ENCODE data around the gene MARS2.
A peak's percentile ranks its signal among the peaks of the same experiment; 100 is the strongest.
"Not testable (repeated sequence)": the region's sequence is repeated elsewhere in the genome, so short reads cannot be mapped to it uniquely, and the experiment has no call there.

Gene MARS2

DNA sequence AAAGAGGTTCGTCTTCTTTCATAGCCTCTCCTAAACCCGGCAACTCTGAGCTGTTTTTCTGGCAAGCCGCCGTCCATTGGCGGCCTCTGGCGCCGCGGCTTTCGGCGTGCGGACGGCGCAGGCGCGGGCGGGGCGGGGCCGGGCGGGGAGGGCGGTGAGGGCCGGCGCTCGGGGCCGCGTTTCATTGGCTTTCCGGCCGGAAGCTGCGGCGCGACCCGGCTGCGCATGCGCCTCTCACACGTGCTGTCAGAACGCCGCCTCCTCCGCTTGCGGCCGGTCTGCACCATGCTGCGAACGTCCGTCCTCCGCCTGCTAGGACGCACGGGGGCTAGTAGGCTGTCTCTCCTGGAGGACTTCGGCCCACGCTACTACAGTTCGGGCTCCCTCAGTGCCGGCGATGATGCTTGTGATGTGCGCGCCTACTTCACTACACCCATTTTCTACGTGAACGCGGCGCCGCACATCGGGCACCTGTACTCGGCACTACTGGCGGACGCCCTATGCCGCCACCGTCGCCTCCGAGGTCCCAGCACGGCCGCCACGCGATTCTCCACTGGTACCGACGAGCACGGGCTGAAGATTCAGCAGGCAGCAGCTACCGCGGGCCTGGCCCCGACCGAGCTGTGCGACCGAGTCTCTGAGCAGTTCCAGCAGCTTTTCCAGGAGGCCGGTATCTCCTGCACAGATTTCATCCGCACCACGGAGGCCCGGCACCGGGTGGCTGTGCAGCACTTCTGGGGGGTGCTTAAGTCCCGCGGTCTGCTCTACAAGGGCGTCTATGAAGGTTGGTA is at the start of gene MARS2:
TSS of gene MARS2 (plus strand) at position 249 of the 791 bp plus-strand sequence. CDS start at position 286, 37 bp downstream.
- DNase-seq (ENCODE audit: low read depth): peak; percentile 93

GRCh38 chr2:197657562-197657961 is 47.6 kb upstream of the MARS2 start:
- no peak for DNase-seq (ENCODE audit: low read depth)

- no peak for DNase-seq (ENCODE audit: low read depth)
Observed at GRCh38 chr2:197661626-197662025, 43.5 kb upstream of the MARS2 start.

DNA sequence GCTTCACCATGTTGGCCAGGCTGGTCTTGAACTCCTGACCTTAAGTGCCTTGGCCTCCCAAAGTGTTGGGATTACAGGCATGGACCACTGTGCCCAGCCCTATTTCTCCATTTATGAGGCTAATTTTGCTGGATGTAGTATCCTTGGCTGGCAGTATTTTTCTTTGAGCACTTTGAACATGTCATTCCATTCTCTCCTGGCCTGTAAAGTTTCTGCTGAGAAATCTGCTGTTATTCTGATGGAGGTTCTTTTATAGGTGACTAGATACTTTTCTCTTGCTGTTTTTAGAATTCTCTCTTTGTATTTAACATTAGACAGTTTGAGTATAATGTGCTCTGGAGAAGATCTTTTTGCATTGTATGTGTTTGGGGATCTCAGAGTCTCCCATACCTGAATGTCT is 38.9 kb upstream of the MARS2 start:
- no peak for DNase-seq (ENCODE audit: low read depth)

- DNase-seq (ENCODE audit: low read depth): no peak
Observed at GRCh38 chr2:197668296-197668695, 36.9 kb upstream of the MARS2 start.

DNA sequence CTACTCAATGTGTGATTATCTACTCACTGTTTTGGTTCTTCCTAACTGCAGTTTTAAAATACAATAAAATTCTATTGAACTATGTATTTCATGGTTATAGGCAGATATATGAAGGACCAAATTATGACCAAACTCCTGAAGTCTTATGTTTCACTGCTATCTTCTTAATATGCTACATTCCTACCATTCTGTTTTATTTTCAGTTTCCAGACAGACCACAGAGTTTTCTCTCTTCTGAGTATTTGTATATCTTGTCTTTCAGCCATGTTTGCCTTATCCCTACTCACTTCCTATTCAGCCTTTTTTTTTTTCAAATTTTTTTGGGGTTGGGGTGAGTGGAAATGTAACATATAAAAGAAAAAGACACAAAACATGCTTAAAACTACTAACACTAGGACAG is 36.1 kb upstream of the MARS2 start:
- DNase-seq (ENCODE audit: low read depth): no peak

DNA sequence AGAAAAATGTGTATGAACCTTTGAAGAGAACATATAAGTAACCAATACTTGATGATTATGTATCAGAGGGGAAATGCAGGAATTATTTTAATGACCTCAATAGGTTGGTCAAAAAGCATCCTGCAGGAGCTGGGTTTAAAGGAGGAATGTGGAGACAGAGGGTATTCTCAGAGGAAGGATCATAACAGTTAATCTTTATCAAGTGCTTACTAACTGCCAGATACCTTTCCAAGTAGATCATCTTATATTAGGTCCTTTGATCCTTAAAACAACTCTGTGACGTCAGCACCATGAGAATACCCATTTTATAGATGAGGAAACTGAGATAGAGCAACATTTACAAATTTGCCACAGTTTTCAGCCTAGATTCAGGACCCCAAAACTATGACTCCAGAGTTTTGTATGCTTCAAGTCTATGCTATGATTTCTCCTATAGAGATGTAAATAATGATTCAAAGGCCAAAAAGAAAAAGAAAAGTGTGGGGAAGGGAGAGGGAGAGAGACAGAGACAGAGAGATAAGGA is 32.7 kb upstream of the MARS2 start:
- DNase-seq (ENCODE audit: low read depth): no peak

GRCh38 chr2:197673106-197673505 is 32.1 kb upstream of the MARS2 start:
- DNase-seq (ENCODE audit: low read depth): no peak

DNA sequence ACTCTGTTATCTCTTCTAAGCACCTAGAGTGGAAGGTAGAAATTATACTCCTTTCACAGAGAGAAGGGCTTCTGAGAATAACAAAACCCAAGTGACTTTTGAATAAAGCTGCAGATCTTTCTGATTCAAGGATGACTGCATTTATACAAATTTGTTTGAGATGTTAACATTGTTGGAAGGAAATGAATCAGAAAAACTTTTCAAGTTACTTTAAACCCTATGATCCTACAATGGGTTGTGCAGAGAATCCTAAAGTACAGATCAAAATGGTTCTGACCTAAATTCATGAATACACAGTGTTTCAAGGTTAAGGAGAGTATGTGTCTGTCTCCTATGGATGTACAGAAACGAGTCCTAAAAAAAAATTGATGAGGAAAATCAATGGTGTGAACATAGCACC is 31.6 kb upstream of the MARS2 start:
- no peak for DNase-seq (ENCODE audit: low read depth)

DNA sequence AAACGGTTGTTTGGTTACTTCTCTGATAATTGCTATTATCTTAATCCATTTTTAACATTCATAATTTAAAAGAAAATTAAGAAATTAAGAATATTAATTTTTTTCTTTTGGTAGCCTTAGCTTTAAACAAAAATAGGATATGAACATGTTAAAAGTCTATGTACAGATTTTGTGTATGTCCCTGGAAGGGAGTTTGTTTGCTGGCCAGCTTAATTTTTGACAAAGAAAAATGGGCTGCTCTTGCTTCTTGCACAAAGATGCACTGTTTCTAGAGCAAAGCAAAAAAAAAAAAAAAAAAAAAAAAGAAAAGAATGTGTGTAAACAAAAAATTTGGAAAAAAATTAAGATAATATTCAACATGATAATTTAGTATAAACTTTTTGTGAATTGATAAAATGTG is 31.1 kb upstream of the MARS2 start:
- DNase-seq (ENCODE audit: low read depth): no peak

GRCh38 chr2:197674591-197674990 is 30.6 kb upstream of the MARS2 start:
- no peak for DNase-seq (ENCODE audit: low read depth)

- no peak for DNase-seq (ENCODE audit: low read depth)
Observed at GRCh38 chr2:197675246-197675645, 29.9 kb upstream of the MARS2 start, which contains the start of gene RFTN2. Gene RFTN2 (minus strand): TSS chr2:197675587. CDS start chr2:197675458, 129 bp downstream.

DNA sequence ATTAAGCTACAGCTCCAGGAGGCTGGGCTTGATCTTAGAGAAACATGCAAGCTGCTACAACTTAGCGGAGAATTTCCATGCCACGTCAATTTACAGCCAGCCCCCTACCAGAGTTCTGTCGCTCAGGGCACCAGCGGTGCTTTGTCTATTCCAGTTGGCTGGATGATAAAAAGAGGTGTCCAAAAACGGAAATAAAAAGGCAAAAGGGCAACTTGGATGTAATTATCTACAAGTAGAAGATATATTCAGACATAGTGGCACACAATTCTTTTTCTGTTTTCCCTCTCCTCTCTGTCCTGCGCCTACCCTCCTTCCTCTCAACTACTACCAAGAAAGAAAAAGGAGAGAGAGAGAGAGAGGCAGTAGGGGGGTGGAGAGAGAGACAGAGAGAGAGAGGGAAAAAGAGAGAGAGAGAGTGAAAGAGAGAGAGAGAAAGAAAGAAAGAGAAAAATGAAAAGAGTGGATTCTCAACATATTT is 29.4 kb upstream of the MARS2 start:
- peak; percentile 77 for DNase-seq (ENCODE audit: low read depth)

DNA sequence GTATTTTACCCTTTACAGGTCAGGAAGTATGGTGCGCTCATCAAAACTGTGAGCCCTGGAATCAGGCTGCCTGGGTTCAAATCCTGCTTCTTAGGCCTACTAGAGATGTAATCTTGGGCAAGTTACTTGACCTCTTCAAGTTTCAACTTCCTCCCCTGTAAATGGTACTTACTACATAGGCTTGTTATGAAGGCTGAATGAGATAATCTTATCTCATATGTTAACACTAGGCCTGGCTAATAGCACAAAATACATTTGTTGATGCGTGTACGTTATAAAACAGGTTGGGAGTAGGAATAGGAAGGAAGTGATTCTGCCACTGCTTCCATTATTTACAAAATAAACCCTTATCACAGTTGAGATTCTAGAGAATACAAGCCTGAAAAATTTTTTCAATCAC is 28.1 kb upstream of the MARS2 start:
- no peak for DNase-seq (ENCODE audit: low read depth)

DNA sequence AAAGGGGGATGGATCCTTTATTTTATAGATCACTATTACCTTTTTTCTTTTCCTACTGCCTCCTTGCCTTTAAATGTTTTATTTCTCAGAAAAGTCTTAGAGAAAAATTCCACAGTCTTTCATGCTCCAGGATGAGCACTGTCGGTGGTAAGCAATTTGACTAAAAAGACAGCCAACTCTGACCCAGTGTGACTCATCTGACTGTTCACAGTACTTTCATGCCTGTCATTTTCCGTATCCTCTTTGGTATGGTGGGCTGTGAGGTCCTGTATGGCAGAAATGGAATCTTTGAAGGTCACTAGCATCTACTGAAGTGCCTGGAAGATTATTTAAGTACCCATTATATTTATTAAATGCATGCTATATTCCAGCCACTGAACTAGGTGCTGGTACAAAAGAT is 27.7 kb upstream of the MARS2 start:
- no peak for DNase-seq (ENCODE audit: low read depth)

GRCh38 chr2:197695206-197695605 is 10.0 kb upstream of the MARS2 start:
- DNase-seq (ENCODE audit: low read depth): not testable (repeated sequence)

DNA sequence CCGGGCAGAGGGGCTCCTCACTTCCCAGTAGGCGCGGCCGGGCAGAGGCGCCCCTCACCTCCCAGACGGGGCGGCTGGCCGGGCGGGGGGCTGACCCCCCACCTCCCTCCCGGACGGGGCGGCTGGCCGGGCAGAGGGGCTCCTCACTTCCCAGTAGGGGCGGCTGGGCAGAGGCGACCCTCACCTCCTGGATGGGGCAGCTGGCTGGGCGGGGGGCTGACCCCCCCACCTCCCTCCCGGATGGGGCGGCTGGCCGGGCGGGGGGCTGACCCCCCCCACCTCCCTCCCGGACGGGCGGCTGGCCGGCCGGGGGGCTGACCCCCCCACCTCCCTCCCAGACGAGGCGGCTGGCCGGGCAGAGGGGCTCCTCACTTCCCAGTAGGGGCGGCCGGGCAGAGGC is 9.2 kb upstream of the MARS2 start:
- DNase-seq (ENCODE audit: low read depth): not testable (repeated sequence)

- DNase-seq (ENCODE audit: low read depth): not testable (repeated sequence)
Observed at GRCh38 chr2:197696571-197696970, 8.6 kb upstream of the MARS2 start.

DNA sequence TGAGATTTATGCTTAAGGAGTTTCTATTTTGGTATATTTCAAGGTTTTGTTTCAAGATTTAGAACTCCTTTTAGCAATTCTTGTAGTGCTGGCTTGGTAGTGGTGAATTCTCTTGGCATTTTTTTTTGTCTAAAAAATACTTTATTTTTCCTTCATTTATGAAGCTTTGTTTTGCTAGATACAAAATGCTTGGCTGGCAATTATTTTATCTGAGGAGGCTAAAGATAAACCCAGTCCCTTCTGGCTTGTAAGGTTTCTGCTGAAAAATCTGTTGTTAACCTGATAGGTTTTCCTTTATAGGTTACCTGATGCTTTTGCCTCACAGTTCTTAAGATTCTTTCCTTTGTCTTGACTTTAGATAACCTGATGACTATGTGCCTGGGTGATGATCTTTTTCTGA is 5.4 kb upstream of the MARS2 start:
- not testable (repeated sequence) for DNase-seq (ENCODE audit: low read depth)

- DNase-seq (ENCODE audit: low read depth): no peak
Observed at GRCh38 chr2:197700960-197701359, 4.2 kb upstream of the MARS2 start.

GRCh38 chr2:197704434-197705120 is 592 bp upstream of the MARS2 start:
- no peak for DNase-seq (ENCODE audit: low read depth)

GRCh38 chr2:197705912-197706838 is 1.0 kb downstream of the MARS2 start:
- DNase-seq (ENCODE audit: low read depth): no peak
